Skeletal muscle satellite cell (primary cell): ENCODE data around the gene FLT1.

ENCODE experiments used
- H3K27me3 ChIP-seq: 2 replicates; pipeline ENCODE4 v1.7.0; 2013; ENCODE audit warnings: low read length; ENCODE audit not compliant: control insufficient read depth, insufficient read depth
- H3K36me3 ChIP-seq: 2 replicates; pipeline ENCODE4 v1.7.0; 2013; ENCODE audit warnings: mild to moderate bottlenecking, control low read depth, low read length; ENCODE audit not compliant: insufficient read depth
- H3K4me1 ChIP-seq: 2 replicates; pipeline ENCODE4 v1.7.0; 2013; ENCODE audit warnings: low read length; ENCODE audit not compliant: control insufficient read depth, insufficient read depth
- H3K4me2 ChIP-seq: 2 replicates; pipeline ENCODE4 v1.7.0; 2013; ENCODE audit warnings: mild to moderate bottlenecking, low read length
- H3K4me3 ChIP-seq: 2 replicates; pipeline ENCODE4 v1.7.0; 2013; ENCODE audit warnings: low read length
- H3K9ac ChIP-seq: 2 replicates; pipeline ENCODE4 v1.7.0; 2013; ENCODE audit warnings: mild to moderate bottlenecking, low read depth, low read length, moderate library complexity
- H3K9me3 ChIP-seq: replicated peaks from 2 replicates; pipeline ENCODE4 v1.7.0; 2013; ENCODE audit warnings: mild to moderate bottlenecking, control low read depth, low read length

The FLT1 gene

GRCh38 chr13:28522871-28523270, 27.9 kb upstream of the FLT1 start:
- H3K36me3 ChIP-seq, result no peaks in the 10 kb centered on the region
- no peak overlapping the region for H3K9ac ChIP-seq
- no peak overlapping the region for H3K4me2 ChIP-seq
- H3K9me3 ChIP-seq, result no peaks in the 10 kb centered on the region
- no peaks in the 10 kb centered on the region for H3K4me1 ChIP-seq
- H3K4me3 ChIP-seq, result no peak overlapping the region
- H3K27me3 ChIP-seq, result peaks cover 37% of the 10 kb centered on the region

GRCh38 chr13:28513745-28514144, 18.8 kb upstream of the FLT1 start:
- Histone ChIP-seq H3K9me3 (no peaks in the 10 kb centered on the region), H3K4me3 (no peak overlapping the region)

GRCh38 chr13:28510542-28510941, 15.6 kb upstream of the FLT1 start:
- no peak overlapping the region for H3K4me3 ChIP-seq

More at GRCh38 chr13:28513745-28514144, 18.8 kb upstream of the FLT1 start:
- Histone ChIP-seq H3K4me2 (no peak overlapping the region), H3K27me3 (peaks cover 28% of the 10 kb centered on the region), H3K4me1 (no peaks in the 10 kb centered on the region), H3K9ac (no peak overlapping the region), H3K36me3 (no peaks in the 10 kb centered on the region)

DNA sequence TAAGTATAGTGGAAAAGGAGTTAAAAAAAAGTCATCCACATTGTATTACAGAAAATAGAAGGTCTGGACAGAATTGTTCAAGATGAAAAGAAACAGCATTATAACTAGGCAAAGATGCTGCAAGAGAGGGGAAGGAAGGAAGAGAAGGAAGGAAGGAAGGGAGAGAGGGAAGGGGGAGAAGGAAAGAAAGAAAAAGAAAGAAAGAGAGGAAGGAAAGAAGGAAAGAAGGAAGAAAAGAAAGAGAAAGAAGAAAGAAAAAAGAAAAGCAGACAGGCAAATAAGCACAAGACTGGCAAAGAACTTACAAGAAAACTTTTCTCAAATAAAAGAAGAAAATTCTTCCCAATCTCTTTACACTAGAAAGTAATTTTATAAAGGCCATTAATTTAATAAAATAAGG, 15.1 kb upstream of the FLT1 start:
- Histone ChIP-seq H3K4me1 (no peaks in the 10 kb centered on the region), H3K27me3 (peaks cover 18% of the 10 kb centered on the region), H3K36me3 (no peaks in the 10 kb centered on the region), H3K4me3 (no peak overlapping the region), H3K9me3 (no peaks in the 10 kb centered on the region), H3K4me2 (no peak overlapping the region), H3K9ac (no peak overlapping the region)

More at GRCh38 chr13:28510542-28510941, 15.6 kb upstream of the FLT1 start:
- Histone ChIP-seq H3K36me3 (no peaks in the 10 kb centered on the region), H3K9me3 (no peaks in the 10 kb centered on the region), H3K4me2 (no peak overlapping the region), H3K9ac (no peak overlapping the region), H3K4me1 (no peaks in the 10 kb centered on the region), H3K27me3 (peaks cover 22% of the 10 kb centered on the region)

GRCh38 chr13:28505543-28506135, 10.7 kb upstream of the FLT1 start:
- Histone ChIP-seq H3K4me2 (no peak overlapping the region), H3K27me3 (peaks cover 34% of the 10 kb centered on the region), H3K4me1 (no peaks in the 10 kb centered on the region), H3K9ac (no peak overlapping the region), H3K9me3 (no peaks in the 10 kb centered on the region), H3K36me3 (no peaks in the 10 kb centered on the region), H3K4me3 (no peak overlapping the region)

GRCh38 chr13:28503182-28503967, 8.4 kb upstream of the FLT1 start:
- H3K9me3 ChIP-seq, result no peaks in the 10 kb centered on the region
- H3K4me2 ChIP-seq, result no peak overlapping the region
- H3K27me3 ChIP-seq, result peaks cover 35% of the 10 kb centered on the region
- H3K9ac ChIP-seq, result no peak overlapping the region
- no peaks in the 10 kb centered on the region for H3K4me1 ChIP-seq
- H3K4me3 ChIP-seq, result no peak overlapping the region
- H3K36me3 ChIP-seq, result no peaks in the 10 kb centered on the region

DNA sequence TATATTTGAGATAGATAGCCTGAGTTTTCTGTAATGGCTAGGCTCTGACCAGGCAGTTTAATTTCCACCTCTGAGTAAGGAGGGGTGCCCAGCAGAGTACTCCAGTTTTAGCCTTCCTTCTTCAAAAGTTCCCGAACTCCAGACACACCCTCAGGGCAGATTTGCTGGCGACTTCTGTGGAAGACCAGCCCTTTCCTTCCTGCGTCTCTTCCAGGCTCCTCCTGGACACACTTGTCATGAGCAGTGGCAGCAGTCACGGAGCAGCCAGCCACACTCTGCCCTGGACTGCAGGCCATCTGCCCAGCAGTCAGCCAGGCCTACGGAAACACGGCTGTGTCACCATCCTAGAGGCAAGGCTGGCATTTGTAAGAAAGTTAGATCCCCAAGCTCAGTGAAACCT, 6.6 kb upstream of the FLT1 start:
- Histone ChIP-seq H3K27me3 (peaks cover 53% of the 10 kb centered on the region), H3K4me2 (no peak overlapping the region), H3K4me1 (no peaks in the 10 kb centered on the region), H3K9me3 (no peaks in the 10 kb centered on the region), H3K4me3 (no peak overlapping the region), H3K9ac (no peak overlapping the region), H3K36me3 (no peaks in the 10 kb centered on the region)

- no peak overlapping the region for H3K4me3 ChIP-seq
- H3K27me3 ChIP-seq, result peaks cover 73% of the 10 kb centered on the region
- peaks cover 7% of the 10 kb centered on the region for H3K4me1 ChIP-seq
- H3K36me3 ChIP-seq, result no peaks in the 10 kb centered on the region
- no peak overlapping the region for H3K4me2 ChIP-seq
- H3K9ac ChIP-seq, result no peak overlapping the region
- H3K9me3 ChIP-seq, result no peaks in the 10 kb centered on the region
Observed at GRCh38 chr13:28499609-28500008, 4.7 kb upstream of the FLT1 start.

- H3K9ac ChIP-seq, result no peak overlapping the region
- no peaks in the 10 kb centered on the region for H3K36me3 ChIP-seq
- H3K9me3 ChIP-seq, result no peaks in the 10 kb centered on the region
- H3K4me2 ChIP-seq, result no peak overlapping the region
- H3K27me3 ChIP-seq, result peaks cover 73% of the 10 kb centered on the region
- H3K4me3 ChIP-seq, result no peak overlapping the region
- H3K4me1 ChIP-seq, result peaks cover 17% of the 10 kb centered on the region
Observed at GRCh38 chr13:28498481-28499115, 3.7 kb upstream of the FLT1 start.

GRCh38 chr13:28497143-28497876, 2.4 kb upstream of the FLT1 start:
- H3K4me2 ChIP-seq, result no peak overlapping the region
- peaks cover 76% of the 10 kb centered on the region for H3K27me3 ChIP-seq
- H3K4me1 ChIP-seq, result peaks cover 18% of the 10 kb centered on the region
- no peaks in the 10 kb centered on the region for H3K36me3 ChIP-seq
- H3K9ac ChIP-seq, result no peak overlapping the region
- no peaks in the 10 kb centered on the region for H3K9me3 ChIP-seq
- H3K4me3 ChIP-seq, result no peak overlapping the region

GRCh38 chr13:28496188-28496564, 1.2 kb upstream of the FLT1 start:
- peaks cover 82% of the 10 kb centered on the region for H3K27me3 ChIP-seq
- no peaks in the 10 kb centered on the region for H3K9me3 ChIP-seq
- no peak overlapping the region for H3K4me3 ChIP-seq
- H3K9ac ChIP-seq, result no peak overlapping the region
- H3K36me3 ChIP-seq, result no peaks in the 10 kb centered on the region
- no peak overlapping the region for H3K4me2 ChIP-seq
- peaks cover 18% of the 10 kb centered on the region for H3K4me1 ChIP-seq
